HTERT RPE-1 (cell line): ENCODE data around the gene PPM1G.
"Not testable (repeated sequence)": the region's sequence is repeated elsewhere in the genome, so short reads cannot be mapped to it uniquely, and the experiment has no call there.

Source experiments
- in situ Hi-C: fragments of 300-500 bp; cut with MboI; formaldehyde crosslinking; loops from 4 replicates; pipeline ENCODE4 v1.14.3; 2020; ENCODE audit warnings: low sequenced_read_pairs

The PPM1G gene

DNA sequence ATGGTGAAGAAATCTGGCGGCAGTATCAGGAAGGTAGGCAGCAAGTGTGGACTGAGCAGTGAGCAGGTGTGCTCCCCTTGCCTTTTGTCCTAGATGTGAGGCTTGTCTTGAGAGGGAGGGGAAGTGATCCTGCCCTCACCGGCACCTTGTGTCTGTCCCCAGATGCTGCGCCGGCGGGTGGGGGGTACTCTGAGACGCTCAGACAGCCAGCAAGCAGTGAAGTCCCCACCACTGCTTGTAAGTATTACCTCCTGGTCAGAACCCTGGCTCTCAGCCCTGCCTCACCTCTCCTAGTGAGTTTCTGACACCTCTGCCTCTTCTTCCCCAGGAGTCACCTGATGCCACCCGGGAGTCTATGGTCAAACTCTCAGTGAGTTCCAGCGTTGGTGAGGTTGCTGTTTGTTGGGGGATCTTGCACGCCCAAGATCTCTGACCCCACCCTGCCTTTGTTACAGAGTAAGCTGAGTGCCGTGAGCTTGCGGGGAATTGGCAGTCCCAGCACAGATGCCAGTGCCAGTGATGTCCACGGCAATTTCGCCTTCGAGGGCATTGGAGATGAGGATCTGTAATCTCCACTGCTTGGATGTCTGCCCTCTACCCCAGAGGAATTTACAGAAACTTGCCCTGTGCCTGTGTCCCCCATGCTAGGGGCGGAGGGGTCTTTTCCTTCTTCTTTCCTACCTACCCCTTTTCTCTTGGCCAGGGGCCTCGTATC lies 33.1 kb downstream of the PPM1G start:
- in situ Hi-C loops: no loop called here

DNA sequence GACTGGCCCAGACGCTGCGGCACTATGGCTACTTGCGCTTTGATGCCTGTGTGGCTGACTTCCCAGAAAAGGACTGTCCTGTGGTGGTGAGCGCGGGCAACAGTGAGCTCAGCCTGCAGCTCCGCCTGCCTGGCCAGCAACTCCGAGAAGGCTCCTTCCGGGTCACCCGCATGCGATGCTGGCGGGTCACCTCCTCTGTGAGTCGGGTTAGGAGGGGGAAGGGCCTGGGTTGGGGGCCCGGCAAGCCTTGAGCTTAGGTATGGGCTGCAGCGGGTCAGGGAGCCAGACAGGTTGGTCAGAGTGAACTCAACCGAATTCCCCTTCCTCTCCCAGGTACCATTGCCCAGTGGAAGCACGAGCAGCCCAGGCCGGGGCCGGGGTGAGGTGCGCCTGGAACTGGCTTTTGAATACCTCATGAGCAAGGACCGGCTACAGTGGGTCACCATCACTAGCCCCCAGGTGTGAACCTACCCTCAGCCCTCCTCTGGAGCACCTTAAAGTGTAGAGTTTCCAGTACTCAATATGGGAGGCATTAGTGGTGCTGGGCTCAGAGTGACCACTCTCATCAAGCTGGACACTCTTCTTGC lies 33.8 kb downstream of the PPM1G start:
- in situ Hi-C loops: no loop called here

DNA sequence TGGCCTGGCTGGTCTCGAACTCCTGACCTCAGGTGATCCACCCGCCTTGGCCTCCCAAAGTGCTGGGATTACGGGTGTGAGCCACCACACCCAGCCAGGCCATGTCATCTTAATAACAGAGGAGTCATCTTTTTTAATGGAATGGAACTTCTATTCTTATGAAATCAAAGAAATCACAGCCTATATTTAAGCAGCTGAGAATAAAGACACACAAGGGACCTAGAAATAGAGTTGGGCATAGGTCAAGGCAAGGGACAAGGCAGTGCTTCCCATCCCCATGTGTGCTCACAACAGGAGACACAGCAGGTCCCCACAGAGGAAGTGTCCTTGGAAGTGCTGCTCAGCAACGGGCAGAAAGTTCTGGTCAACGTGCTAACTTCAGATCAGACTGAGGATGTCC lies 35.8 kb downstream of the PPM1G start:
- in situ Hi-C loops: no loop called here

DNA sequence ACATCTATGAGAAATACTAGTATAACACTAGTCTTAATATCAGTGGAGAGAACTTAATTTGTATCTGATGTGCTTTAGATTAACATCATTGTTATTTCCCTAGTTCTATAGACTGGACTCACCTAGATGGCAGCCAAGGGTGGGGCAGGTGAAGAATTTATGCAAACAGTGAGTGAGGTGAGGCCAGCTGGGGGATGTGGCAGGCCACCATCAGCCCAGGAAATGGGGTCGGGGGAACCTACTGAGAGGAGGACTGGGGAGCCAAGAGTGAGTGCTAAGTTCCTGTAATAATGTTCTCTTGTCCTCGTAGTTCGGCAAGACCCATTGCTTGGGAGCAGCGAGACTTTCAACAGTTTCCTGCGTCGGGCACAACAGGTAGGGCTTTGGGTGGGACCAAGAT lies 36.5 kb downstream of the PPM1G start:
- in situ Hi-C loops: no loop called here

DNA sequence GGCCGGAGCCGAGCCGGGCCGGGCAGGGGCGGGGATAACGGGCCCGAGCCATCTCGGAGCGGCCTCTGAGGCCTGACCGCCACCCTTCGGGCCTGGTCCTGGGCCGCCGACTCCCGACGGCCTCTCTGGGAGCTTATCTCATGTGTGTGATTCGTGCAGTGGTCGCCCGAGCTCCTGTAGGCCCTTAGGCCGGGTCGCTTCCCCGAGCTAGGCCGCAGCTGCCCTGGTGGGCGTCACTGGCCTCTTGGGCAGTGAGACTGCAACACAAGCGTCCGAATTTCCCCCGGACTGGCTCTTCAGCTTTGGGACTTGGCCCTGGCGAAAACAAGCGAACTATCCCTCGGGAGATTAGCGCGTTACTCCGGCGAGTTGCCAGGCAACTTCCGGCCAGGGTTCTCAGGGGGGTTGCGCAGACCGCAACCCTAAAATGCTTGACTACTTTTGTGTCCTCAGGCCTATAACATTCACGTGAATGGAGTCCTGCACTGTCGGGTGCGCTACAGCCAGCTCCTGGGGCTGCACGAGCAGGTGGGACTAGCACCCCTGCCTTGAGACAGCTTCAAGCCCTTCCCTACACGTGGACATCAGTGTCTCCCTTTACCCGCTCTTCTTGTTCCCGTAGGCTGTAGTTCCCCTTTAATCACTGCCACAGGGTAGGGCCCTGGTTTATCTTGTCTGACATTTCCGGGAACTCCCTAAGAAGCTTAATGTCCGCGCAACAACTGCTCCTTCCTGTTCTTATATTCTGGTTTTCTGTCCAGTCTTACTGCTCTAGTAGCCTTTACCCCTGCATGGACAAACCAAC lies 38.4 kb downstream of the PPM1G start:
- in situ Hi-C loops: no loop called here

DNA sequence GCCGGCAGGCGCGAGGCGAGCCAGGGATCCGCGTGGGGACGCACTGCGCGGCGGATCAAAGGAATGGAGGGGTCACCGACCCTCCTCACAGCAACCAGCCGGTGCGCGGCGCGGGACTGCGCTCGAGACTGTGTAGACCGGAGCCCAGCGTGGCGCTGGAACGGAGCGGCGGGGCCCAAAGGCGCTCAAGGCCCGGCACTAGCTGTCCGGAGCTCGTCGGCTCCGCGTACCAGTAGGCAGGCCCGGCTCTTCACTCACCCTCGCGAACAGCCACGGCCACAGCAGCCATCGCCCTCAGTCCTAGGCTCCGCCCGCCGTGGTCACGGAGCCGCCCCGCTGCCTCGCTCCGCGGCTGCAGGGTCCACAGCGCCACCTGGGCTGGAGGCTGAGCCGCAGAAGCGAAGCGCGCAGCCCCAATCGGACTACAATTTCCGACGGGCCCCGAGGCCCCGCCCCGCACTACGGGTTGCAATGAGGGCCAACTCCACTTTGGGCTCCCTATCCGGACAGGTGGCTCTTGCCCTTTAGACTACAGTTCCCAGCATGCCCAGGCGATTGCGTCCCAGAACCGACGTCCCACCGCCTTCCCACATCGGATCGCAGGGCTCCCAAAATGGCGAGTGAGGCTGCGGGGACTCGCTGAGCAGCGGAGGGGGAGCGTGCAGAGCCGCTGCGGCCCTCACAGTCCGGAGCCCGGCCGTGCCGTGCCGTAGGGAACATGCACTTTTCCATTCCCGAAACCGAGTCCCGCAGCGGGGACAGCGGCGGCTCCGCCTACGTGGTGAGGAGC lies 39.2 kb downstream of the PPM1G start, which contains the start of the genes EIF2B4 and SNX17:
Gene EIF2B4 (minus strand): TSS at position 313 of the 790 bp plus-strand sequence. CDS start 24 bp downstream, at position 289.
Gene SNX17 (plus strand): TSS at position 591 of the 790 bp plus-strand sequence. CDS start 128 bp downstream, at position 719.
- in situ Hi-C loops: no loop called here

DNA sequence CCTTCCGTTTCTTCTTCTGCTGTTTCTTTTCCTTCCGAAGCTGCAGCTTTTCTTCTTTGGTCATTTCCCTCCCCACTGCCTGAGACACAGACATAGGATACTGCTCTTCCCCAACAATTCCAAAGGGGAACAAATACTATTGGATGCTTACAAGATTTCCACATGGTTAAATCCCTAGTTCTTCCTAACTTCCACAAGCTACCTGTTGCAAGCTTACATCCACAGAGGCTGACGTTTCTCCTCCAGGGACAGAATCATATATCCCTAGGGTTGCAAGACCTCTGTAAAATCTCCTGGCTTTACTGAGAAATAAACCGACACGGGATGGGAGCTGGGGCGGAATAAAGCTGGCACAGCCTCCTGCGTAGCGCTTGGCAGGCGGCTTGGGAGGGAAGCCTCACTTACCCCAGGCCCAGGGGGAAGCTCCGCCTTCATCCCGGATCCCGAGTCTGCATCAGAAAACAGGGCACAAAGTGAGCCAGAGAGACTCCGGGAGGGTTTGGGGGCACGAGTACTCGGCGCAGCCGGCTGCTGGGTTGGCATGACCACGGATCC lies 39.8 kb downstream of the PPM1G start:
- in situ Hi-C loops: no loop called here

DNA sequence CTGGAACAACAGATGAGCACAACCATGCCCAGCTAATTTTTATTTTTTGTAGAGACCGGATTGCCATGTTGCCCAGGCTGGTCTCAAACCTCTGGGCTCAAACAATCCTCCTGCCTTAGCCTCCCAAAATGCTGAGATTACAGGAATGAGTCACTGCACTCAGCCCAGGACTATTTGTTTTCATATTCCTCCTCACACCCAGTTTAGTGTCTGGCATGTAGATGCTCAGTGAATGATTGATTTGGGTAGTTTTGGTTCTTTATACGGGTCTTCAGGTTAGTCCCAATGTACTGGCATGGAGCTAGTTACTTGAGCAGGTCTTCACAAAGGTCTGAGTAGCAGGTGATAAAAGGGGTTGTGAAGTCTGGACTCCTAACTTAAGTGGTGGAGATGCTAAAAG lies 45.5 kb downstream of the PPM1G start:
- in situ Hi-C loops: no loop called here

DNA sequence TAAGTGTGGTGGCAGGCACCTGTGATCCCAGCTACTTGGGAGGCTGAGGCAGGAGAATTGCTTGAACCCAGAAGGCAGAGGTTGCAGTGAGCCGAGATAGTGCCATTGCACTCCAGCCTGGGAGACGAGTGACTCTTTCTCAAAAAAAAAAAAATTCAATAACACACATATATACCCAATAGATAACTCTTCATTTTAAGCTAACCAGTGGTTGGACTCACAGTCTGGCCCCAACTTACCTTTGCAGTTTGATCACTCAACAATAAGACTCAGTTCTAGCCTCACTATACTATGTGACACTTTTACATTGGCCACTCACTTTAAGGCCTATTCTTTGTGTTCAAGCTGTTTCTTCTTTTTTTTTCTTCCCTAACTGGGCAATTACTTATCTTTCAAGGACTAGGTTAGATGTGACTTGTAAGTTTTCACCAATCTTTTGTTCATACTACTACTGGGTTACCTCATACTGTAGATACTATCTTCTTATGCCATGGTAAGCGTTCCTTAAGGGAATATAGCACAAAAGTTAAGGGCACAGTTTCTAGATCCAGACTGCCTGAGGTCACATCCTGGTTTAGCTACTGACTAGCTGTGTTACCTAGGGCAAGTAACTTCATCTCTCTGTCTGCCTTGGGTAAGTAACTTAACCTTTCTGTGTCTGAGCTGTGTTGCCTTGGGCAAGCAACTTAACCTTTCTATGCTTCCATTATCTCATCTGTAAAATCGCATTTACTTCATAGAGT lies 46.5 kb downstream of the PPM1G start:
- in situ Hi-C loops: no loop called here

DNA sequence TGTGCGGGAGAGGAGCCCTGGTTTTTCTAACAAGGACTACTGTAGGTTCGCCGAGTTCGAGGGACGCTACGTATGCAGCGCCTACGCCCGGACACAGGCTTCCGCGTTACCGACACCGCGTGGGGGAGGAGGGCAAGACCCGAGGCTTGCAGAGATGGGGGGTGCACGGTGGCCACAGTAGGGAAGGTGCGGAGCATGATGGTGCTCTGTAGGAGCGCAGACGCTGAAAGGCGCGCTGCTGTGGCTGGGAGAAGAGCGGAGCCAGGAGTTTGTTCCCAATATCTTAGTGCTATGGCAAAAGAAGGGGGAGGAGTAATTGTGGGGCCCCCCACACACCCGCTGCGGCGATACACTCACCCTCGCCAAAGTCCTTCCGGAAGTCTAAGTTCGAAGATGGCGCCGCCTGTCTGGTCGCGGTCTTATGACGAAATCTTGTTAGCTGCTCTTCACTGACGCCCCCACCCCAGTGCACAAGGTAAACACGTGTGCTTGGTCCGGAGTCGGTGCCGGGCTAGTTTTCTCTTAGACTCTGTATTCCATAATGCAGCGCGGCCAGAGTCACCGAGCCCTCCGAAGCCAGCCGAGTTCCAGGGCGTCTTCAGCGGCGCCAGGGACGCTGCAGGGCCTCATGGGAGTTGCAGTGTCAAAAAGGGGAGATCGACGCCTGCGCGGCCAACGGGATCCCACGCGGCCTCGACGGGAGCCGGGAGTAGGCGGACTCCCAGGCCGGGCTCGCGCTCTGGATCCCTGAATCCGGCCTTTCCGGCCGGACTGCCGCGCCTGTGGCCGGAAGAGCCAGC lies 52.8 kb downstream of the PPM1G start, which contains the start of gene GTF3C2:
Gene GTF3C2 (minus strand): TSS at position 383 of the 800 bp plus-strand sequence. CDS start 13,210 bp downstream, outside the sequence.
- in situ Hi-C loops: no loop called here

DNA sequence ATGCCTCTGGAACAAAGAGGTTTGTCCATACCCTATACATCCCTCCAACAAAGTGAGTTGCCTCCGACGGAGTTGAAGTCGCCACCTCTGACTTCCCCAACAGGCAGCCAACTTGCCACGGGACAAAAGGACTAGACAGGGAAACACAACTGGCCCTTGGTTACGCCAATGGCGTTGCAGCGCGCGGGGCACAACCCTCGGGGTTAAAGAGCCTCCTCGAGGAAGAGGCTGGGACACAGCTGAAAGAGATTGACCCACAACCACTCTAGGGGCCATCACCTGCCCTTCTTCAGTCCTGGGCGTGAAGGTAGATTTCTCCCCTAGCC lies 53.4 kb downstream of the PPM1G start:
- in situ Hi-C loops: no loop called here

DNA sequence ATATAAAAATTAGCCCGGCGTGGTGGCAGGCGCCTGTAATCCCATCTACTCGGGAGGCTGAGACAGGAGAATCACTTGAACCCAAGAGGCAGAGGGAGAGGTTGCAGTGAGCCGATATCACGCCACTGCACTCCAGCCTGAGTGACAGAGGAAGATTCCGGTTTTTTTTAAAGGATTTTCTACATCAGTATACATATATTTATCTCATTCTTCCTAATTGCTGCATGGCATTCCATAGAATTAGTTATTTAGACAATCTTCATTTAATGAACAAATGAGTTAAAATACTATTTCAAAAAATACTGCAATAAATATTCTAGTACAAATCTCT lies 54.8 kb downstream of the PPM1G start:
- in situ Hi-C loops: no loop called here

DNA sequence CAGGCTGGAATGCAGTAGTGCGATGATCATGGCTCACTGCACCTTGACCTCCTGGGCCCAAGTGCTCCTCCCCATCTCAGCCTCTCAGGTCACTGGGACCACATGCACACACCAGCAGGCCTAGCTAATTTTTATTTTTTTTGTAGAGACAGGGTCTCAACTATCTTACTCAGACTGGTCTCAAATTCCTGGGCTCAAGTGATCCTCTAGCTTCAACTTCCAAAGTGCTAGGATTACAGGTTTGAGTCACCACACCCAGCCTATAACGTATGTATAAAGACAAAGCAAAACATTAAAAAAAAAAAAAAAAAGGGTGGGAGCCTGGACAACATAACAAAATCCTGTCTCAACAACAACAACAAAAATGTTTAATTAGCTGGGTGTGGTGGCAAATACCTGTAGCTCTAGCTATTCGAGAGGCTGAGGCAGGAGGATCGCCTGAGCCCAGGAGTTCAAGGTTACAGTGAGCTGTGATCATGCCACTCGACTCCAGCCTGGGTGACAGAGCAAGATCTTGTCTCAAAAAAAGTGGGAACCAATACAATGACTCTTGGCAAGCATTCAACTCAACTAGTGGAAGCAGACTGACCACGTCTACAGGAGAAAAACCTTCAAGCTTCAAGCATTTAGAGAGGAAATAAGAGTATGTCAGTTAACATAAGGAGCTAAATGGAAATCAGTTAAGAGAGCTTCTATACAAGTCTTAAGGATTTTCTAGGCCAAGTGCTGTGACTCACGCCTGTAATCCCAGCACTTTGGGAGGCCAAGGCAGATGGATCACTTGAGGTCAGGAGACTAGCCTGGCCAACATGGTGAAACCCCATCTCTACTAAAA lies 55.4 kb downstream of the PPM1G start:
- in situ Hi-C loops: no loop called here

DNA sequence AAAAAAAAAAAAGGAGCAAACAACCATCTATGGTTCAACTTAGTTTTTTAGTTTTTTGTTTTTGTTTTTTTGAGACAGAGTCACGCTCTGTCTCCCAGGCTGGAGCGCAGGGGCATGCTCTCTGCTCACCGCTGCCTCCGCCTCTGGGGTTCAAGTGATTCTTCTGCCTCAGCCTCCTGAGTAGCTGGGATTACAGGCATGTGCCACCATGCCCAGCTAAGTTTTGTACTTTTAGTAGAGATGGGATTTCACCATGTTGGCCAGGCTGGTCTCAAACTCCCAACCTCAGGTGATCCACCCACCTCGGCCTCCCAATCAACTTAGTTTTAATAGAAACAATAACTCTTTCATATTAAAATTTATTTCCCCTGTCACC lies 56.0 kb downstream of the PPM1G start:
- in situ Hi-C loops: not testable (repeated sequence)

DNA sequence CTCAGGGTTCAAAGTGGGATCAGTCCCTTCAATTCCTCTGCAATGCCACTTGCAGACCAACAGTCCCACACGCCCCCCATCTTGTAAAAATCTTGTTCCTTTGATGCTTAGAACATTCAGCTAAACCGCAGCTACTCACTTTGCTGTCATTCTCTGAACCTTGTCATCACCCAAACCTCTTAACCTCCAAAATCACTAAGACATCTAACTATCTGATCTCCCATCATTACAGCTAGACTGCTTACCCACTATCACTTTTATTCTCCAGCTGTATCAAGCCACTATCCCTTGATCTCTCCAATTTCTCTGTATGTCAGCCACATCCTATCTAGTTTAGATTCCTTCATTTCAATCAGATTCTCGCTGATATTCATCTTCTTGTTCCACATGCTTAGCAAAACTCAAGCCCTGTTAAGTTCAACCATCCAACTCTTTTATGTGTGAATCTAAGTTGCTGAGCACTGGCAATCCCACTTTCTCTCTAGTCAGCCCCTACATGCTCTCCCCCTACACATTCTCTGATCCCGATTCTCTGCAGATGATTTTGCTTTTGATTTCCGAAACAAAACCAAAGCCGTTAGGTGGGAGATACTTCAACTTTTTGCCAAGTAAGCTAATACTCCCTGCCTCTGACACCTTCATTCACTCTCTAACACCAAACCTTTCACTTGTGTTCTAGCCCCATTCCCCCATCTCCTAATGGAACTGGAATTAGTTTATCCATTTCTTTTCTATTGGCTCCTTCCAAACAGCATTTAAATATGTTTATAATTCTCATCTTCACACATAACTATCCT lies 57.4 kb downstream of the PPM1G start:
- in situ Hi-C loops: no loop called here

DNA sequence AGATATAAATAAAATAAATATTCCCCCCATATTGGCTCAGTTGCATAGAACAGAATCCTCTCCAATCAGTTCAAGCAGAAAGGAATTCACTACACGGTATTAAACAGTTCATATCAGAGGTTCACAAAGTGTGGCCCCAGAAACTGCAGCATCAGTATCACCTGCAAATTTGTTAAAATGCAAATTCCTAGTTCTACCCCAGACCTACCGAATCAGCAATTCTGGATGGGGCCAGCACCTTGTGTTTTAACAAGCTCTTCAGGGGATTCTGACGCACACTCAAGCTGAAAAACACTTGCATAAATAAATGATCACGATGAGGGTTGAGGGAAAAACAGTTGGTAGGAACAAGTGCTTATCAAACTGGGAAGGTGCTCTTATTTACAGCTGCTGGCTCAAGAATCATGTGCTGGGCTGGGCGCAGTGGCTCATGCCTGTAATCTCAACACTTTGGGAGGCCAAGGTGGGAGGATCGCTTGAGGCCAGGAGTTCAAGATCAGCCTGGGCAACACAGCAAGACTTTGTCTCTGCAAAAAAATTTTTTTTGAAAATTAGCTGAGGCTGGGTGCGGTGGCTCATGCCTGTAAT lies 59.2 kb downstream of the PPM1G start:
- in situ Hi-C loops: no loop called here

DNA sequence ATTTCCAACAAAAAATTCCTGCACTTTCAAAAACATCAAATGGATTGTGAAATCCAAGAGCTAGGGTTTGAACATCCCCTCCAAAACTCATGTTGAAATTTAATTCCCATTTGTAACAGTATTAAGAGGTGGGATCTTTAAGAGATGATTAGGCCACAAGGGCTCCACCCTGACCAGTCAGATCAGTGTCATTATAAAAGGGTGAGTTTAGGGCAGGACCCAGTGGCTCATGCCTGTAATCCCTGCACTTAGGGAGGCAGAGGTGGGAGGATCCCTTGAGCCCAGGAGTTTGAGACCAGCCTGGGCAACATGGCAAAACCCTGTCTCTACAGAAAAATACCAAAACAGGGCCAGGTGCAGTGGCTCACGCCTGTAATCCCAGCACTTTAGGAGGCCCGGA lies 61.8 kb downstream of the PPM1G start:
- in situ Hi-C loops: no loop called here
